WTC11 (cell line): Measurements from ENCODE around the gene BRME1. TPM values are rescaled to one million over a fixed set of nuclear protein-coding genes. Genes with fewer than 3 reads are reported as not detected.
A peak's percentile ranks its signal among the peaks of the same experiment; 100 is the strongest.

ENCODE experiments used
- ATAC-seq: fragments of 200-7000 bp; cut with Tn5 transposase; 2 replicates; pipeline ENCODE4 v1.10.0; 2021; ENCODE audit warnings: mild to moderate bottlenecking, moderate library complexity
- CTCF ChIA-PET: fragments of 300-600 bp; sonication (Branson Sonifier 250); formaldehyde crosslinking; loops from one replicate; lab custom pipeline; 2021; ENCODE audit warnings: antibody characterized with exemption; lab: Charles Lee
- POLR2A ChIA-PET: fragments of 350-600 bp; sonication (Branson Sonifier 250); formaldehyde crosslinking; loops from one replicate; lab custom pipeline; 2021; ENCODE audit warnings: antibody characterized with exemption; lab: Charles Lee
- DNase-seq: peaks from one replicate; pipeline ENCODE4 v3.0.0; 2021; ENCODE audit warnings: low spot score
- H3K27ac Mint-ChIP-seq: 2 replicates; pipeline ENCODE4 v1.8.0; 2021; ENCODE audit warnings: mixed read lengths
- H3K27me3 Mint-ChIP-seq: 2 replicates; pipeline ENCODE4 v1.8.0; 2021; ENCODE audit warnings: low read depth, mild to moderate bottlenecking, moderate library complexity, mixed read lengths
- H3K36me3 Mint-ChIP-seq: 2 replicates; pipeline ENCODE4 v1.8.0; 2021; ENCODE audit warnings: mixed read lengths
- H3K4me1 Mint-ChIP-seq: 2 replicates; pipeline ENCODE4 v1.8.0; 2022; ENCODE audit warnings: mixed read lengths
- H3K4me3 Mint-ChIP-seq: 2 replicates; pipeline ENCODE4 v1.8.0; 2021; ENCODE audit warnings: mild to moderate bottlenecking, moderate library complexity, mixed read lengths
- H3K9me3 Mint-ChIP-seq: 2 replicates; pipeline ENCODE4 v1.8.0; 2021; ENCODE audit warnings: mixed read lengths
- ESRRA ChIP-seq: sonication (generic); formaldehyde crosslinking; IDR thresholded peaks from 2 replicates; pipeline ENCODE4 v1.8.1; 2022; ENCODE audit warnings: mild to moderate bottlenecking, missing genetic modification reagents, borderline replicate concordance
- FOXP1 ChIP-seq: sonication (generic); formaldehyde crosslinking; IDR thresholded peaks from 2 replicates; pipeline ENCODE4 v1.8.0; 2022; ENCODE audit warnings: missing genetic modification reagents, mild to moderate bottlenecking, moderate library complexity, borderline replicate concordance
- JUN ChIP-seq: sonication (generic); formaldehyde crosslinking; IDR thresholded peaks from 2 replicates; pipeline ENCODE4 v1.8.0; 2023; ENCODE audit warnings: mild to moderate bottlenecking, missing genetic modification reagents
- MXD4 ChIP-seq: fragments of 250-450 bp; sonication (Bioruptor Pico); IDR thresholded peaks from 2 replicates; pipeline ENCODE4 v1.8.0; 2021; ENCODE audit warnings: mild to moderate bottlenecking, moderate library complexity, borderline replicate concordance
- PRRX2 ChIP-seq: fragments of 250-450 bp; sonication (Bioruptor Pico); IDR thresholded peaks from 2 replicates; pipeline ENCODE4 v1.8.0; 2021; ENCODE audit warnings: mild to moderate bottlenecking
- RELA ChIP-seq: sonication (generic); formaldehyde crosslinking; IDR thresholded peaks from 2 replicates; pipeline ENCODE4 v1.8.1; 2022; ENCODE audit warnings: missing genetic modification reagents, mild to moderate bottlenecking, borderline replicate concordance
- SP1 ChIP-seq: sonication (generic); formaldehyde crosslinking; conservative IDR thresholded peaks from 2 replicates; pipeline ENCODE4 v1.8.1; 2022; ENCODE audit warnings: missing genetic modification reagents
- USF2 ChIP-seq: sonication (generic); formaldehyde crosslinking; IDR thresholded peaks from 2 replicates; pipeline ENCODE4 v1.8.1; 2023; ENCODE audit warnings: mild to moderate bottlenecking, missing genetic modification reagents, moderate library complexity
- ZNF121 ChIP-seq: sonication (generic); formaldehyde crosslinking; IDR thresholded peaks from 2 replicates; pipeline ENCODE4 v1.8.0; 2023; ENCODE audit warnings: missing genetic modification reagents
- ZNF138 ChIP-seq: sonication (generic); formaldehyde crosslinking; conservative IDR thresholded peaks from 2 replicates; pipeline ENCODE4 v1.8.1; 2022; ENCODE audit warnings: mild to moderate bottlenecking, moderate library complexity, missing genetic modification reagents
- ZNF512 ChIP-seq: sonication (generic); formaldehyde crosslinking; IDR thresholded peaks from 2 replicates; pipeline ENCODE4 v1.8.1; 2022; ENCODE audit warnings: missing genetic modification reagents, borderline replicate concordance
- ZNF532 ChIP-seq: fragments of 250-450 bp; sonication (Bioruptor Pico); IDR thresholded peaks from 2 replicates; pipeline ENCODE4 v1.9.0; 2021; ENCODE audit warnings: mild to moderate bottlenecking, borderline replicate concordance
- total RNA-seq: library from RNA; stranded (reverse); gene quantifications from 3 replicates; pipeline ENCODE4 v1.2.3, GENCODE V29; 2021
- TF ChIP-seq, protein P1 (sequence below): sonication (generic); formaldehyde crosslinking; IDR thresholded peaks from 2 replicates; pipeline ENCODE4 v1.8.0; 2022; ENCODE audit warnings: mild to moderate bottlenecking, missing genetic modification reagents
- TF ChIP-seq, protein P2 (sequence below): sonication (generic); formaldehyde crosslinking; IDR thresholded peaks from 2 replicates; pipeline ENCODE4 v1.8.1; 2023; ENCODE audit warnings: mild to moderate bottlenecking, missing genetic modification reagents
- TF ChIP-seq, protein P3 (sequence below): sonication (generic); formaldehyde crosslinking; IDR thresholded peaks from 2 replicates; pipeline ENCODE4 v1.8.1; 2022; ENCODE audit warnings: mild to moderate bottlenecking, missing genetic modification reagents, moderate library complexity, borderline replicate concordance
- TF ChIP-seq, protein P4 (sequence below): fragments of 250-450 bp; sonication (Bioruptor Pico); IDR thresholded peaks from 2 replicates; pipeline ENCODE4 v1.8.0; 2021; ENCODE audit warnings: mild to moderate bottlenecking

BRME1 gene
- total RNA-seq, 1 experiment from 2014 or later = 5.0 TPM

GRCh38 chr19:13946414-13946813 is 40.5 kb upstream of the BRME1 start (continued):
- no peak for TF ChIP-seq ZNF512
- TF ChIP-seq FOXP1 (CRISPR knock-in tag) = no peak
- TF ChIP-seq, all 79 proteins: peak for 0

DNA sequence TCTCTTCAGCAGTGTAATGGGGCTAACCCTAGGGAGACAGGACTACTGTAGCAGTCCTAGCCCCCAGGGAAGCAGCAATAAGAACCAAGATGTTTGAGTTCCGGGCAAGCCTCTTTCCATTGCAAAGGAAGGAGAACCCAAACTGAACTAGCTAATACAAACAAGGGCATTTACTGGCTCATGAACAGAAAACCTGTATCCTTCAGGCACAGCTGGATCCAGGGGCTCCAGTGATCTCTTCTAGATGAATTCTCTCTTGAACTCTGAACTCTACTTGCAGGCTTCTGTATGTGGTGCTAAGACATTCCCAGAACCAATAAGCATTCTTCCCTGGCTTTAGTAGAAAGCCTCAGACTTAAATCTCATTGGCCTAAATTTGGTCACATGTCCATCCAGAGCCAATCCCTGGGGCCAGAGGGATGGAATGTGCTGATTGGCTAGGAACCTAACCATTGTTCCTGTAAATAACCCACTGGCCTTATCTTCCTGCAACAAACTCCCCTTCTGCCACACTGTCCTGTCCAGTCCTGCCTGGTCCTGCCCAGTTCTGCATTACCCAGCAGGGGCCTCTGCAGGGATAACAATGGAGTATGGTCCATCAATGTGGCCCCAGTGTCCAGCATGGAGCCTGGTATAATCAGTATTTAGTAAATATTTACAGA is 36.2 kb upstream of the BRME1 start:
- ATAC-seq = no peak
- peaks cover 5% of the 10 kb centered on the region; the same call in 1 of the 2 replicates for H3K9me3 Mint-ChIP-seq
- DNase-seq = no peak
- peaks cover 5% of the 10 kb centered on the region for H3K4me1 Mint-ChIP-seq
- no peak overlapping the region for H3K27ac Mint-ChIP-seq
- no peaks in the 10 kb centered on the region; the same call in 1 of the 2 replicates for H3K27me3 Mint-ChIP-seq
- no peak overlapping the region for H3K4me3 Mint-ChIP-seq
- CTCF ChIA-PET = no interaction called here
- H3K36me3 Mint-ChIP-seq = no peaks in the 10 kb centered on the region
- POLR2A ChIA-PET = no interaction called here
- TF ChIP-seq, protein P1, sequence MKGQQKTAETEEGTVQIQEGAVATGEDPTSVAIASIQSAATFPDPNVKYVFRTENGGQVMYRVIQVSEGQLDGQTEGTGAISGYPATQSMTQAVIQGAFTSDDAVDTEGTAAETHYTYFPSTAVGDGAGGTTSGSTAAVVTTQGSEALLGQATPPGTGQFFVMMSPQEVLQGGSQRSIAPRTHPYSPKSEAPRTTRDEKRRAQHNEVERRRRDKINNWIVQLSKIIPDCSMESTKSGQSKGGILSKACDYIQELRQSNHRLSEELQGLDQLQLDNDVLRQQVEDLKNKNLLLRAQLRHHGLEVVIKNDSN = peak; percentile 30; the same call in 1 of the 2 replicates
- peak; percentile 66 for TF ChIP-seq USF2 (CRISPR knock-in tag)
- TF ChIP-seq ZNF138 (CRISPR knock-in tag) = no peak
- TF ChIP-seq ZNF532 (CRISPR knock-in tag) = no peak
- TF ChIP-seq ZNF121 (CRISPR knock-in tag) = 0 out of 2 replicates have a peak, but pooled peaks have one; percentile 44
- TF ChIP-seq, all 79 proteins: peak for 3

DNA sequence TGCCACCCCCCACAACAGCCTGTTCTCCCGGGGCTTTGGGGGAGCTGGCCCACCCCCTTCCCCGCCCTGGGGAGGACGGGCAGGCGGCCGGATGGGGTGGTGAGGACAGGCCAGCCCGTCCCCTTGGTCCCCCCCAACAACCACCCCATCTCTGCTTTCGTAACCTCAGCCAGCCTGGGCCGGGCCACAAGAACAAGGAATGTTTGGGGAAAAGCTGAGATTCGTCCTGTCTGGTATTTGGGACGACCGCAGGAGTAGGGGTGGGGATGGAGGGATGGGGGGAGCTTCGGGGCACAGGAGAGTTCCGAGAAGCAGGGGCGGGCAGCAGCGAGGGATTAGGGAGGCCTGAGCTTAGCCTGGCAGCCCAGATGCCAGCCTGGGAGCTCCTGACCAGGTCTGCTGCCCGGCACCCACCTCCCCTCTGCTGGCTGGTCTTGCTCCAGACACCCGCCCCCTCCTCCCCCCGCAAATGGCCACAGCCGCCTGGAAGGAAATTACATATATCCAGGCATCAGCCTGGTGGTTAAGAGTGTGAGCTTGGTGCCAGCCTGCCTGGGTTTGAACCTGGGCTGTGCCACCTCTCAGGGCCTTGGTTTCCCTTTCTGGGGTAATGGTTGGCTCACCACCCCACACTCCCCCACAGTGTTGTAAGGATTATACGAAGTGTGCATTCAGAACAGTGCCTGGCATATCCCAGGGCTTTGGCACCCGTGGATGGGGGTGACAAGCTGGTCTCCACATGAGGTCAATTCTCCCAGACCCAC is 32.6 kb upstream of the BRME1 start, which contains the start of gene PODNL1:
PODNL1 (minus strand) TSS at position 117 of the 764 bp plus-strand sequence. CDS start 236 bp downstream, outside the sequence.
- DNase-seq (no peak), ATAC-seq (no peak)
- ChIA-PET CTCF (interaction anchor here (0.9 to 1.9 kb wide), 11 partner anchors 14 to 135 kb away, joined by 3 to 11 read pairs (median 5); partner anchors contain the start of genes DCAF15, IL27RA and MISP3), POLR2A (interaction anchor here (0.6 to 1.8 kb wide), 3 partner anchors 15 to 143 kb away, joined by 3 to 6 read pairs (median 4); no protein-coding TSS in a partner anchor)
- no peaks in the 10 kb centered on the region; the same call in 1 of the 2 replicates for H3K27me3 Mint-ChIP-seq
- no peaks in the 10 kb centered on the region for H3K36me3 Mint-ChIP-seq
- H3K9me3 Mint-ChIP-seq = peaks cover 5% of the 10 kb centered on the region; the same call in 1 of the 2 replicates
- no peak within 1 kb of the TSS for H3K27ac Mint-ChIP-seq
- peaks cover 29% of the 10 kb centered on the region for H3K4me1 Mint-ChIP-seq
- peak within 1 kb of the TSS; percentile 29; the same call in 1 of the 2 replicates for H3K4me3 Mint-ChIP-seq
- no peak for TF ChIP-seq SP1 (CRISPR knock-in tag)
- no peak for TF ChIP-seq JUN (CRISPR knock-in tag)
- no peak for TF ChIP-seq MXD4 (CRISPR knock-in tag)
- TF ChIP-seq, protein P2, sequence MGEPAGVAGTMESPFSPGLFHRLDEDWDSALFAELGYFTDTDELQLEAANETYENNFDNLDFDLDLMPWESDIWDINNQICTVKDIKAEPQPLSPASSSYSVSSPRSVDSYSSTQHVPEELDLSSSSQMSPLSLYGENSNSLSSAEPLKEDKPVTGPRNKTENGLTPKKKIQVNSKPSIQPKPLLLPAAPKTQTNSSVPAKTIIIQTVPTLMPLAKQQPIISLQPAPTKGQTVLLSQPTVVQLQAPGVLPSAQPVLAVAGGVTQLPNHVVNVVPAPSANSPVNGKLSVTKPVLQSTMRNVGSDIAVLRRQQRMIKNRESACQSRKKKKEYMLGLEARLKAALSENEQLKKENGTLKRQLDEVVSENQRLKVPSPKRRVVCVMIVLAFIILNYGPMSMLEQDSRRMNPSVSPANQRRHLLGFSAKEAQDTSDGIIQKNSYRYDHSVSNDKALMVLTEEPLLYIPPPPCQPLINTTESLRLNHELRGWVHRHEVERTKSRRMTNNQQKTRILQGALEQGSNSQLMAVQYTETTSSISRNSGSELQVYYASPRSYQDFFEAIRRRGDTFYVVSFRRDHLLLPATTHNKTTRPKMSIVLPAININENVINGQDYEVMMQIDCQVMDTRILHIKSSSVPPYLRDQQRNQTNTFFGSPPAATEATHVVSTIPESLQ (CRISPR knock-in tag) = no peak
- TF ChIP-seq PRRX2 (CRISPR knock-in tag) = no peak
- TF ChIP-seq ESRRA (CRISPR knock-in tag) = no peak
- TF ChIP-seq, protein P3, sequence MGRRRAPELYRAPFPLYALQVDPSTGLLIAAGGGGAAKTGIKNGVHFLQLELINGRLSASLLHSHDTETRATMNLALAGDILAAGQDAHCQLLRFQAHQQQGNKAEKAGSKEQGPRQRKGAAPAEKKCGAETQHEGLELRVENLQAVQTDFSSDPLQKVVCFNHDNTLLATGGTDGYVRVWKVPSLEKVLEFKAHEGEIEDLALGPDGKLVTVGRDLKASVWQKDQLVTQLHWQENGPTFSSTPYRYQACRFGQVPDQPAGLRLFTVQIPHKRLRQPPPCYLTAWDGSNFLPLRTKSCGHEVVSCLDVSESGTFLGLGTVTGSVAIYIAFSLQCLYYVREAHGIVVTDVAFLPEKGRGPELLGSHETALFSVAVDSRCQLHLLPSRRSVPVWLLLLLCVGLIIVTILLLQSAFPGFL (CRISPR knock-in tag) = no peak
- TF ChIP-seq RELA (CRISPR knock-in tag) = no peak
- TF ChIP-seq, protein P4, sequence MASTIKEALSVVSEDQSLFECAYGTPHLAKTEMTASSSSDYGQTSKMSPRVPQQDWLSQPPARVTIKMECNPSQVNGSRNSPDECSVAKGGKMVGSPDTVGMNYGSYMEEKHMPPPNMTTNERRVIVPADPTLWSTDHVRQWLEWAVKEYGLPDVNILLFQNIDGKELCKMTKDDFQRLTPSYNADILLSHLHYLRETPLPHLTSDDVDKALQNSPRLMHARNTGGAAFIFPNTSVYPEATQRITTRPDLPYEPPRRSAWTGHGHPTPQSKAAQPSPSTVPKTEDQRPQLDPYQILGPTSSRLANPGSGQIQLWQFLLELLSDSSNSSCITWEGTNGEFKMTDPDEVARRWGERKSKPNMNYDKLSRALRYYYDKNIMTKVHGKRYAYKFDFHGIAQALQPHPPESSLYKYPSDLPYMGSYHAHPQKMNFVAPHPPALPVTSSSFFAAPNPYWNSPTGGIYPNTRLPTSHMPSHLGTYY (CRISPR knock-in tag) = no peak
